PC-9 (cell line): ENCODE results near the gene CLBA1. TPM values are rescaled to one million over a fixed set of nuclear protein-coding genes. Genes with fewer than 3 reads are reported as not detected.

Experiments used
- BruUV-seq: library from RNA; stranded (reverse); fragments of 400-500 nt; replicated peaks from 2 replicates; lab custom pipeline; 2021; lab: Mats Ljungman, UMichigan
- CTCF ChIA-PET: fragments of 300-600 bp; sonication (Branson Sonifier 250); formaldehyde crosslinking; loops from one replicate; lab custom pipeline; 2022; ENCODE audit warnings: antibody characterized with exemption; lab: Charles Lee
- POLR2A ChIA-PET: fragments of 300-600 bp; sonication (Branson Sonifier 250); formaldehyde crosslinking; loops from one replicate; lab custom pipeline; 2022; ENCODE audit warnings: antibody characterized with exemption; ENCODE audit not compliant: unreplicated experiment; lab: Charles Lee
- DNase-seq, 2 experiments: peaks; one replicate each; pipeline versions ENCODE4 v3.0.0 to v3.0.0-alpha.2; 2015 to 2022; ENCODE audit warnings: mixed read lengths in 1 of 2
- H2AFZ ChIP-seq: fragments of 200-600 bp; sonication (generic); 2 replicates; pipeline ENCODE4 v1.8.1; 2017; ENCODE audit warnings: antibody characterized with exemption
- H3F3A ChIP-seq: fragments of 200-600 bp; sonication (generic); 2 replicates; pipeline ENCODE4 v1.8.1; 2017; ENCODE audit warnings: antibody characterized with exemption, mild to moderate bottlenecking, low read depth; ENCODE audit not compliant: insufficient read depth
- H3K27ac ChIP-seq: fragments of 200-600 bp; sonication (generic); 2 replicates; pipeline ENCODE4 v1.6.1; 2016; ENCODE audit warnings: mixed run types
- H3K27me3 ChIP-seq: fragments of 200-600 bp; sonication (generic); 2 replicates; pipeline ENCODE4 v1.6.1; 2016; ENCODE audit warnings: low read depth, mixed run types; ENCODE audit not compliant: insufficient read depth
- H3K36me3 ChIP-seq: fragments of 200-600 bp; sonication (generic); 2 replicates; pipeline ENCODE4 v1.6.1; 2016; ENCODE audit warnings: low read depth, mixed run types
- H3K4me1 ChIP-seq: fragments of 200-600 bp; sonication (generic); replicated peaks from 2 replicates; pipeline ENCODE4 v1.6.1; 2016; ENCODE audit warnings: mixed run types; ENCODE audit not compliant: insufficient read depth
- H3K4me2 ChIP-seq: fragments of 200-600 bp; sonication (generic); 2 replicates; pipeline ENCODE4 v1.6.1; 2017; ENCODE audit warnings: mixed run types
- H3K4me3 ChIP-seq: fragments of 200-600 bp; sonication (generic); 2 replicates; pipeline ENCODE4 v1.6.1; 2016; ENCODE audit warnings: mixed run types
- H3K79me2 ChIP-seq: fragments of 200-600 bp; sonication (generic); 2 replicates; pipeline ENCODE4 v1.6.1; 2017; ENCODE audit warnings: low read depth, mixed run types
- H3K9me2 ChIP-seq: fragments of 200-600 bp; sonication (generic); 2 replicates; pipeline ENCODE4 v1.8.1; 2017; ENCODE audit warnings: mild to moderate bottlenecking; ENCODE audit not compliant: insufficient read depth
- H3K9me3 ChIP-seq: fragments of 200-600 bp; sonication (generic); 2 replicates; pipeline ENCODE4 v1.8.1; 2016; ENCODE audit warnings: low read depth; ENCODE audit not compliant: insufficient read depth
- H4K20me1 ChIP-seq: fragments of 200-600 bp; sonication (generic); 2 replicates; pipeline ENCODE4 v1.8.1; 2017; ENCODE audit not compliant: insufficient read depth
- EZH2 ChIP-seq: fragments of 200-600 bp; sonication (generic); IDR thresholded peaks from 2 replicates; pipeline ENCODE4 v1.8.0; 2017; ENCODE audit warnings: antibody characterized with exemption, low read depth
- intact Hi-C: fragments of 100-400 bp; cut with micrococcal nuclease; formaldehyde crosslinking; loops from one replicate; pipeline ENCODE4 v1.10.0; 2022; ENCODE audit not compliant: unreplicated experiment
- total RNA-seq: library from RNA; stranded (reverse); gene quantifications from 2 replicates; pipeline ENCODE4 v1.2.3, GENCODE V29; 2021
- TF ChIP-seq, protein P1 (sequence below): fragments of 200-600 bp; sonication (generic); conservative IDR thresholded peaks from 2 replicates; pipeline ENCODE4 v1.6.1; 2017; ENCODE audit warnings: mixed run types, antibody characterized with exemption, mild to moderate bottlenecking, moderate library complexity

The CLBA1 gene
- total RNA-seq, 1 experiment from 2014 or later: 12.6 TPM

- H3K9me2 ChIP-seq: no peaks in the 10 kb centered on the region
- H3K4me1 ChIP-seq: peaks cover 42% of the 10 kb centered on the region
- H3K36me3 ChIP-seq: peaks cover 14% of the 10 kb centered on the region
- no peaks in the 10 kb centered on the region for H3K27me3 ChIP-seq
- no peak for DNase-seq
- POLR2A ChIA-PET: no interaction called here
- H4K20me1 ChIP-seq: peaks cover 63% of the 10 kb centered on the region
- intact Hi-C loops: no loop called here
- peak overlapping the region; percentile 27; the same call in 1 of the 2 replicates for H3K27ac ChIP-seq
- H2AFZ ChIP-seq: no peak overlapping the region
- CTCF ChIA-PET: no interaction called here
- no TSS peak for BruUV-seq
- no peaks in the 10 kb centered on the region for H3K9me3 ChIP-seq
- no peak for TF ChIP-seq EZH2
- TF ChIP-seq, protein P1, sequence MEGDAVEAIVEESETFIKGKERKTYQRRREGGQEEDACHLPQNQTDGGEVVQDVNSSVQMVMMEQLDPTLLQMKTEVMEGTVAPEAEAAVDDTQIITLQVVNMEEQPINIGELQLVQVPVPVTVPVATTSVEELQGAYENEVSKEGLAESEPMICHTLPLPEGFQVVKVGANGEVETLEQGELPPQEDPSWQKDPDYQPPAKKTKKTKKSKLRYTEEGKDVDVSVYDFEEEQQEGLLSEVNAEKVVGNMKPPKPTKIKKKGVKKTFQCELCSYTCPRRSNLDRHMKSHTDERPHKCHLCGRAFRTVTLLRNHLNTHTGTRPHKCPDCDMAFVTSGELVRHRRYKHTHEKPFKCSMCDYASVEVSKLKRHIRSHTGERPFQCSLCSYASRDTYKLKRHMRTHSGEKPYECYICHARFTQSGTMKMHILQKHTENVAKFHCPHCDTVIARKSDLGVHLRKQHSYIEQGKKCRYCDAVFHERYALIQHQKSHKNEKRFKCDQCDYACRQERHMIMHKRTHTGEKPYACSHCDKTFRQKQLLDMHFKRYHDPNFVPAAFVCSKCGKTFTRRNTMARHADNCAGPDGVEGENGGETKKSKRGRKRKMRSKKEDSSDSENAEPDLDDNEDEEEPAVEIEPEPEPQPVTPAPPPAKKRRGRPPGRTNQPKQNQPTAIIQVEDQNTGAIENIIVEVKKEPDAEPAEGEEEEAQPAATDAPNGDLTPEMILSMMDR: no peak
- H3K4me3 ChIP-seq: no peak overlapping the region
- H3K79me2 ChIP-seq: peaks cover 100% of the 10 kb centered on the region
- peaks cover 27% of the 10 kb centered on the region for H3F3A ChIP-seq
- no peak overlapping the region for H3K4me2 ChIP-seq
Measured at GRCh38 chr14:105015242-105015641, 29.7 kb downstream of the CLBA1 start.

DNA sequence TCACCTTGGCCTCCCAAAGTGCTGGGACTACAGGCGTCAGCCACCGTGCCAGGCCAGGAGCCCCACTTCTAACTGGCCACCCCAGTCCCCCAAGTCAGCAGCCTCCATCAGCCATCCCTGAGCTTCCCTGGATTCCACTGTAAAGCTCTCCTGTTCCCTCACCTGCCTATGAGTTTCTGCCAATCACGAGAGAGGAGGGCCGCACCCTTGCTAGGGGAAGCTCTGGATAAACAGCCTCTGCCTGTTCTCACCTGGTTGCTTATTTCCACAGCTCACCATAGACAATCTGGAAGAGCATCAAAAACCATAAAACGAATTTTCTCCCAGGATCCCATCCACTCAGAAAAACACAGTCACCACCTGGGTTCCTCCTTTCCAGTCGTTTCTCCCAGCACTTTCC lies 30.3 kb downstream of the CLBA1 start:
- Histone ChIP-seq H3K27me3 (no peaks in the 10 kb centered on the region), H3K79me2 (peaks cover 98% of the 10 kb centered on the region), H3K4me1 (peaks cover 42% of the 10 kb centered on the region), H2AFZ (no peak overlapping the region), H4K20me1 (peaks cover 61% of the 10 kb centered on the region), H3F3A (peaks cover 27% of the 10 kb centered on the region), H3K27ac (no peak overlapping the region), H3K4me3 (no peak overlapping the region), H3K9me2 (no peaks in the 10 kb centered on the region), H3K4me2 (no peak overlapping the region), H3K9me3 (no peaks in the 10 kb centered on the region), H3K36me3 (peaks cover 14% of the 10 kb centered on the region)
- ChIA-PET CTCF (no interaction called here), POLR2A (no interaction called here)
- BruUV-seq: no TSS peak
- TF ChIP-seq, protein P1: no peak
- no peak for TF ChIP-seq EZH2
- intact Hi-C loops: no loop called here
- no peak for DNase-seq

- Histone ChIP-seq H3K4me3 (peak overlapping the region; percentile 82; the same call in 1 of the 2 replicates), H3K27ac (peak overlapping the region; percentile 51), H3K27me3 (no peaks in the 10 kb centered on the region), H3K4me1 (peaks cover 56% of the 10 kb centered on the region), H2AFZ (no peak overlapping the region), H3F3A (peaks cover 45% of the 10 kb centered on the region), H4K20me1 (peaks cover 41% of the 10 kb centered on the region), H3K9me3 (no peaks in the 10 kb centered on the region), H3K36me3 (peaks cover 8% of the 10 kb centered on the region; the same call in 1 of the 2 replicates), H3K9me2 (no peaks in the 10 kb centered on the region), H3K4me2 (peak overlapping the region; percentile 89), H3K79me2 (peaks cover 89% of the 10 kb centered on the region)
- DNase-seq: no peak
- no TSS peak for BruUV-seq
- POLR2A ChIA-PET: no interaction called here
- CTCF ChIA-PET: no interaction called here
- intact Hi-C loops: no loop called here
- TF ChIP-seq EZH2: no peak
- TF ChIP-seq, protein P1: no peak
Measured at GRCh38 chr14:105018414-105018813, 32.8 kb downstream of the CLBA1 start.
